K562 (cell line): Measurements from ENCODE around the gene LAMTOR5. TPM values are rescaled to one million over a fixed set of nuclear protein-coding genes. Genes with fewer than 3 reads are reported as not detected.

Source experiments
- BCLAF1 ChIP-seq, 2 experiments: fragments of 450-650 bp in 1 of 2; IDR thresholded peaks; 2 replicates each; pipeline ENCODE4 v1.6.1; 2011 to 2017; ENCODE audit warnings: low read depth in 2 of 2, antibody characterized with exemption in 1 of 2, borderline replicate concordance in 1 of 2, low read length in 1 of 2, mild to moderate bottlenecking in 1 of 2, mixed read lengths in 1 of 2; ENCODE audit not compliant: control insufficient read depth in 1 of 2
- COPS2 ChIP-seq: fragments of 450-650 bp; conservative IDR thresholded peaks from 2 replicates; pipeline ENCODE4 v1.6.1; 2016; ENCODE audit warnings: mild to moderate bottlenecking, moderate library complexity
- FOSL1 ChIP-seq: fragments of 200-800 bp; sonication (Bioruptor generic); conservative IDR thresholded peaks from 2 replicates; pipeline ENCODE4 v1.6.1; 2016; ENCODE audit warnings: missing genetic modification characterization, missing compliant biosample characterization
- HMG20B ChIP-seq: fragments of 250-450 bp; sonication (Bioruptor Pico); IDR thresholded peaks from 2 replicates; pipeline ENCODE4 v1.5.0; 2021; ENCODE audit warnings: mild to moderate bottlenecking
- MBD1 ChIP-seq: fragments of 250-450 bp; sonication (Bioruptor Pico); IDR thresholded peaks from 2 replicates; pipeline ENCODE4 v1.8.0; 2022; ENCODE audit warnings: inconsistent platforms
- MXI1 ChIP-seq: IDR thresholded peaks from 2 replicates; pipeline ENCODE4 v1.6.1; 2011; ENCODE audit warnings: low read depth, mild to moderate bottlenecking, improper control_type of control experiment, low read length
- MYBL2 ChIP-seq, 2 experiments: fragments of 450-650 bp in 1 of 2; sonication (generic) in 1 of 2; formaldehyde crosslinking in 1 of 2; IDR thresholded peaks; 2 replicates each; pipeline versions ENCODE4 v1.6.1 to v1.8.1; 2017 to 2022; ENCODE audit warnings: borderline replicate concordance in 1 of 2, inconsistent platforms in 1 of 2, low read depth in 1 of 2, mild to moderate bottlenecking in 1 of 2, missing genetic modification reagents in 1 of 2, moderate library complexity in 1 of 2
- RBBP5 ChIP-seq: fragments of 200-600 bp; sonication (generic); IDR thresholded peaks from 2 replicates; pipeline ENCODE4 v1.6.1; 2012; ENCODE audit warnings: borderline replicate concordance, mild to moderate bottlenecking, low read length, control low read depth, inconsistent platforms; ENCODE audit not compliant: insufficient read depth, poor library complexity, severe bottlenecking
- RUNX1 ChIP-seq: sonication (generic); IDR thresholded peaks from 2 replicates; pipeline ENCODE4 v1.6.1; 2016; ENCODE audit warnings: antibody characterized with exemption, low read depth
- SIX5 ChIP-seq, 2 experiments: IDR thresholded peaks; 2 replicates each; pipeline ENCODE4 v1.6.1; 2011; ENCODE audit warnings: low read length in 2 of 2, borderline replicate concordance in 1 of 2, low read depth in 1 of 2, mild to moderate bottlenecking in 1 of 2, moderate library complexity in 1 of 2; ENCODE audit not compliant: insufficient read depth in 1 of 2
- SMC3 ChIP-seq: conservative IDR thresholded peaks from 2 replicates; pipeline ENCODE4 v1.6.1; 2011; ENCODE audit warnings: low read depth, low read length, improper control_type of control experiment; ENCODE audit not compliant: insufficient read depth
- TRIM24 ChIP-seq, 2 experiments: fragments of 450-650 bp; IDR thresholded peaks; 2 replicates each; pipeline ENCODE4 v1.6.1; 2016
- ZFP1 ChIP-seq: fragments of 450-650 bp; formaldehyde crosslinking; IDR thresholded peaks from 2 replicates; pipeline ENCODE4 v1.4.0; 2020; ENCODE audit warnings: mild to moderate bottlenecking, mixed read lengths
- ZNF263 ChIP-seq: sonication (generic); formaldehyde crosslinking; IDR thresholded peaks from 2 replicates; pipeline ENCODE4 v1.8.0; 2022; ENCODE audit warnings: mild to moderate bottlenecking, missing genetic modification reagents, borderline replicate concordance
- ZNF3 ChIP-seq: fragments of 250-450 bp; sonication (Bioruptor Pico); IDR thresholded peaks from 2 replicates; pipeline ENCODE4 v1.5.0; 2021; ENCODE audit warnings: mild to moderate bottlenecking, moderate library complexity
- ZNF589 ChIP-seq: fragments of 200-800 bp; sonication (Bioruptor generic); IDR thresholded peaks from 2 replicates; pipeline ENCODE4 v1.6.1; 2016; ENCODE audit warnings: low read depth, missing genetic modification characterization, missing compliant biosample characterization
- polyA plus RNA-seq, 8 experiments: library from polyadenylated mRNA; depleted of rRNA in 4 of 8; stranded (reverse) in 5 of 8; unstranded in 3 of 8; fragments of >200 nt; fragmentation: Nextera tagmentation in 2 of 8; fragmentation: Illumina TruSeq in 1 of 8; extraction: Ambion mirVana in 2 of 8; extraction: Trizol in 1 of 8; gene quantifications; 2 replicates each; pipeline versions ENCODE4 v1.2.1 to v1.2.3, GENCODE V29; 2011 to 2014; ENCODE audit warnings: inconsistent platforms in 1 of 8, missing spikeins in 1 of 8
- total RNA-seq, 7 experiments: library from RNA; depleted of rRNA in 6 of 7; stranded (reverse); fragments of >200 nt in 6 of 7; fragmentation: Illumina TruSeq in 2 of 7; extraction: Trizol in 2 of 7; gene quantifications; 2 replicates each; pipeline versions ENCODE4 v1.2.1 to v1.2.3, GENCODE V29; 2011 to 2021; ENCODE audit warnings: low replicate concordance in 1 of 7

The LAMTOR5 gene
- total and polyA plus RNA-seq, 9 of the 15 experiments (the other 6 are each of a cell fraction or from before 2014, with no cell fraction given) = 118 to 712 (median 241) TPM

- TF ChIP-seq MYBL2 (IDR thresholded peaks at IDR 0.05; ENCODE audit: low read depth) (no peak), MYBL2 (CRISPR knock-in tag; IDR thresholded peaks at IDR 0.05; ENCODE audit: borderline replicate concordance) (0 out of 2 replicates have a peak, but pooled peaks have one; percentile 24), TRIM24 (IDR thresholded peaks at IDR 0.05) (peak in 1 of 2 experiments; percentile 81; a peak in 1 of 4 replicates), SIX5 (IDR thresholded peaks at IDR 0.05; ENCODE audit: borderline replicate concordance in 1 of 2, insufficient read depth in 1 of 2, low read depth in 1 of 2, low read length in 2 of 2) (peak; percentile 47 to 49; a peak in 3 of 4 replicates), RBBP5 (peak; percentile 100), MBD1 (CRISPR knock-in tag) (no peak), ZNF3 (CRISPR knock-in tag) (no peak), ZFP1 (CRISPR knock-in tag) (no peak), COPS2 (no peak), ZNF263 (peak; percentile 56; the same call in 1 of the 2 replicates), ZNF589 (peak; percentile 51; the same call in 1 of the 2 replicates), BCLAF1 (IDR thresholded peaks at IDR 0.05; ENCODE audit: borderline replicate concordance in 1 of 2, control insufficient read depth in 1 of 2, low read depth in 2 of 2, low read length in 1 of 2) (peak in 1 of 2 experiments; percentile 58; a peak in 1 of 4 replicates), SMC3 (no peak), HMG20B (CRISPR knock-in tag) (no peak), RUNX1 (no peak; the same call in 1 of the 2 replicates), MXI1 (peak; percentile 64; the same call in 1 of the 2 replicates), FOSL1 (tag) (peak; percentile 26; the same call in 1 of the 2 replicates)
These were observed at the start of gene LAMTOR5 (continued) for GRCh38 chr1:110407260-110408210.
